Effector CD8-positive, alpha-beta T cell (primary cell): ENCODE data around the gene AMER3.

Experiments
- DNase-seq: peaks from one replicate; lab custom pipeline; 2025; lab: John Stamatoyannopoulos, UW

The AMER3 gene

DNA sequence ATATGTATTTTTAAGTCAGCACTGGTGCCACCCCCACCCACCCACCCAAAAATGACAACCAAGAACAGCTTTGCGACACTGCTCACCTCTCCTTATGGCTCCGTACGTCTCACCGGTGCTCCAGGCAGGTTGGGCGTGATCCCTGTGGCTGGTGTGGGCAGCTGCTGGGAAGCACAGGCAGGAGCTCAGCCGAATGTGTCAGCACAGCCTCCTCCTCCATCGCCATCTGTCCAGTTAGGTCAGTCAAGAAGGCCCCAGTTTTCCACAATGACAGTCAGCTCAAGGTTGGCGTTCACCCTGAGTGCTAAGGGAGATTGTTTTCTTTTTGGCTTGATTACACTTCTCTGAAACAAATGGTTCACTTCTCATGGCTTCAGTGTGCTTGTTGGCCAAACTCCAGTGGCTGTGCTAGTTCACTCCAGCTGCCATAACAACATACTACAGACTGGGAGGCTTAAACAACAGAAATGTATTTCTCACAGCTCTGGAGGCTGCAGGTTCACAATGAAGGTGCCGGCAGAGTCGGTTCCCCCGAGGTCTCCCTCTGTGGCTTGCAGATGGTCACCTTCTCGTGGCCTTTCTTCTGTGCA, 30.2 kb downstream of the AMER3 start:
- DNase-seq = no peak

- no peak for DNase-seq
Observed at GRCh38 chr2:130786076-130786475, 30.7 kb downstream of the AMER3 start.

DNA sequence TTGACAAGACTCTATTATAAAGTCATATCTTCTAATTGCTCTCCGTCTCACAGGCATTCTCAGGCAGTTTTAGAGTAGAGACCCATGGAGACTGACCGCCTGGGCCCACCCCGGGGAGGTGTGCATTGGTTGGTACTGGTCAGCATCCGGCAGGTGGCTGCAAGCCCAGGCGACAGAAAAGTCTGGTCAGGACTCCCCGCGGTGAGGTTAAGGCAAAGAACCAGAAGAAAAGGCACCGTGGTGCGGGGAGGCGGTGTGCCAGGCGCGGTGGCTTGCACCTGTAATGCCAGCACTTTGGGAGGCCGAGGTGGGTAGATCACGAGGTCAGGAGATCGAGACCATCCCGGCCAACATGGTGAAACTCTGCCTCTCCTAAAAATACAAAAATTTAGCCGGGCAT, 32.5 kb downstream of the AMER3 start:
- DNase-seq = no peak

GRCh38 chr2:130790312-130790711, 35.0 kb downstream of the AMER3 start:
- no peak for DNase-seq

DNA sequence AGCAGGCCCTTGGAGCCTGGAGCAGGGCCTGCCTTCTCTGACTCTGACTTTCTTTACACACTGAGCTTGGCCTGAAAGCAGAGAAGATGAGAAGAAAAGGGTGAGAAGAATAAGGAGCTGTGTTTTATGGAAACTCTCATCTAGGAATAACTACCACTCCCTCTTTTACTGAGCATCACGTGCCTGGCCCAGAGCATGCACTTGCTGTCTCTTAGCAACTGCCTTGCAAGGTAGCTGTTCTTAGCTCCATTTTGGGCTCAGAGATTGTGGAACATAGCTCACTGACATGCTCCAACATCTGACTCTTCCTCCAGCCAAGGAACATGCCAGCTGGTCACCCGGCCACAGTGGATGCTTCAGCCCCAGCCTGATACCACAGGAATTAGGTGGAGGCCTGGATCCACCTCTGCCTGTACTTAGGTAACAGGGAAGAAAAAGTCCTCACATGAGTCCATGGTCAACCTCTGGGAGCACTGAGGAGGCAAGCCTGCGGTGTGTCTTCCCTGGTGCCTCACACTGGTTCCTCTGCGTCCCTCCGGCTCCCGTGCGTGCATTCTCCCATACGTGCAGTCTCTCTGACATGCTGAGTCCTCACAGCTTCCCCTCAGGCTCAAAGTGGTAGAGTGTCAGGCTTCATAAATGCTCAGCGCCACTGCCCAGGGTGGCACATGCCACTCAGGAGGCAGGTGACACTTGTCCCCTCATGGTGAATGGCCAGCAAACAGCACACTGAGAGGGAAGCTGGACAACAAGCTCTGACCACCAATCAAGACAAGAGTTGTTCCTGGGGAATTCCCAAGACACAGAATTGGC, 35.7 kb downstream of the AMER3 start:
- DNase-seq = no peak

GRCh38 chr2:130791617-130791939, 36.2 kb downstream of the AMER3 start:
- no peak for DNase-seq

- DNase-seq = no peak
Observed at GRCh38 chr2:130795431-130795830, 40.1 kb downstream of the AMER3 start.

- DNase-seq = no peak
Observed at GRCh38 chr2:130796290-130796689, 41.0 kb downstream of the AMER3 start.

GRCh38 chr2:130797493-130798435, 42.4 kb downstream of the AMER3 start:
- peak; percentile 80 for DNase-seq

- DNase-seq = no peak
Observed at GRCh38 chr2:130798472-130799218, 43.3 kb downstream of the AMER3 start.

- DNase-seq = no peak
Observed at GRCh38 chr2:130799295-130799694, 44.0 kb downstream of the AMER3 start.

DNA sequence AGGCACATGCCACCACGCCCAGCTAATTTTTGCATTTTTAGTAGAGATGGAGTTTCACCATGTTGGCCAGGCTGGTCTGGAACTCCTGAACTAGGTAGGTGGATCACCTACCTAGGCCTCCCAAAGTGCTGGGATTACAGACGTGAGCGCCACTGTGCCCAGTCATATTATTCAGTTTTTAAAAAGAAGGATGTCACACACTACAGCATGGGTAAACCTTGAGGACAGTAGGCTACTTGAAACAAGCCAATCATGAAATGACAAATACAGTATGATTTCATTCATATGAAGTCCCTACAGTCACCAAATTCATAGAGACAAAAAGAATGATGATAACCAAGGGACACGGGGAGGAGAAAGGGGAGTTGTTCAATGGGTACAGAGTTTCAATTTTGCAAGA, 50.3 kb downstream of the AMER3 start:
- no peak for DNase-seq

GRCh38 chr2:130806370-130806769, 51.0 kb downstream of the AMER3 start:
- no peak for DNase-seq

GRCh38 chr2:130807659-130808385, 52.5 kb downstream of the AMER3 start:
- DNase-seq = no peak

GRCh38 chr2:130808482-130809268, 53.3 kb downstream of the AMER3 start:
- DNase-seq = no peak

- DNase-seq = no peak
Observed at GRCh38 chr2:130810490-130810889, 55.1 kb downstream of the AMER3 start.

- DNase-seq = no peak
Observed at GRCh38 chr2:130813722-130814121, 58.4 kb downstream of the AMER3 start.

- DNase-seq = no peak
Observed at GRCh38 chr2:130814931-130815680, 59.8 kb downstream of the AMER3 start.
